HepG2 (cell line): ENCODE data around the gene RASSF10. TPM values are rescaled to one million over a fixed set of nuclear protein-coding genes. Genes with fewer than 3 reads are reported as not detected.

ENCODE experiments used
- CBX5 ChIP-seq: sonication (generic); formaldehyde crosslinking; IDR thresholded peaks from 2 replicates; pipeline ENCODE4 v1.4.0; 2020; ENCODE audit warnings: missing genetic modification reagents, borderline replicate concordance
- ELF1 ChIP-seq: sonication (generic); formaldehyde crosslinking; IDR thresholded peaks from 2 replicates; pipeline ENCODE4 v1.4.0; 2020; ENCODE audit warnings: missing genetic modification reagents
- ELF3 ChIP-seq: IDR thresholded peaks from 2 replicates; pipeline ENCODE4 v1.6.1; 2016; ENCODE audit warnings: missing genetic modification reagents, missing compliant biosample characterization
- ERF ChIP-seq: IDR thresholded peaks from 2 replicates; pipeline ENCODE4 v1.6.1; 2018; ENCODE audit warnings: missing biosample characterization, missing genetic modification reagents
- GATAD2A ChIP-seq: IDR thresholded peaks from 2 replicates; pipeline ENCODE4 v1.6.1; 2016
- IKZF5 ChIP-seq: IDR thresholded peaks from 2 replicates; pipeline ENCODE4 v1.6.1; 2018; ENCODE audit warnings: missing genetic modification reagents, mild to moderate bottlenecking, missing compliant biosample characterization
- JUNB ChIP-seq: sonication (generic); formaldehyde crosslinking; IDR thresholded peaks from 2 replicates; pipeline ENCODE4 v1.8.0; 2022; ENCODE audit warnings: missing genetic modification reagents, mild to moderate bottlenecking, borderline replicate concordance
- KDM2A ChIP-seq: sonication (generic); formaldehyde crosslinking; IDR thresholded peaks from 2 replicates; pipeline ENCODE4 v1.4.0; 2020; ENCODE audit warnings: low read depth, missing genetic modification reagents, borderline replicate concordance
- KMT2B ChIP-seq: IDR thresholded peaks from 2 replicates; pipeline ENCODE4 v1.6.1; 2016; ENCODE audit warnings: missing genetic modification reagents, missing compliant biosample characterization
- MEIS1 ChIP-seq: sonication (generic); formaldehyde crosslinking; IDR thresholded peaks from 2 replicates; pipeline ENCODE4 v1.9.0; 2021; ENCODE audit warnings: mild to moderate bottlenecking, missing genetic modification reagents, moderate library complexity, borderline replicate concordance
- MXD3 ChIP-seq: IDR thresholded peaks from 2 replicates; pipeline ENCODE4 v1.6.1; 2016; ENCODE audit warnings: mild to moderate bottlenecking, missing biosample characterization, missing genetic modification reagents
- MYC ChIP-seq: sonication (generic); formaldehyde crosslinking; IDR thresholded peaks from 2 replicates; pipeline ENCODE4 v1.9.0; 2021; ENCODE audit warnings: missing genetic modification reagents, borderline replicate concordance
- NR2F2 ChIP-seq: IDR thresholded peaks from 2 replicates; pipeline ENCODE4 v1.6.1; 2012; ENCODE audit warnings: low read depth, inconsistent platforms, borderline replicate concordance
- PHF8 ChIP-seq: sonication (generic); formaldehyde crosslinking; IDR thresholded peaks from 2 replicates; pipeline ENCODE4 v1.5.0; 2020; ENCODE audit warnings: missing genetic modification reagents
- PTBP1 ChIP-seq: fragments of 200-400 bp; formaldehyde crosslinking; IDR thresholded peaks from 2 replicates; pipeline ENCODE4 v1.6.1; 2018; ENCODE audit warnings: low read length, low read depth; ENCODE audit not compliant: poor library complexity, severe bottlenecking
- RXRB ChIP-seq: IDR thresholded peaks from 2 replicates; pipeline ENCODE4 v1.6.1; 2016; ENCODE audit warnings: borderline replicate concordance, missing genetic modification reagents, missing compliant biosample characterization
- SAP130 ChIP-seq: IDR thresholded peaks from 2 replicates; pipeline ENCODE4 v1.6.1; 2016; ENCODE audit warnings: low read depth
- SRSF4 ChIP-seq: fragments of 200-400 bp; formaldehyde crosslinking; IDR thresholded peaks from one replicate; pipeline ENCODE4 v1.6.1; 2018; ENCODE audit warnings: mild to moderate bottlenecking, low read depth, low read length, moderate library complexity; ENCODE audit not compliant: poor library complexity, severe bottlenecking
- SRY ChIP-seq: sonication (generic); formaldehyde crosslinking; IDR thresholded peaks from 2 replicates; pipeline ENCODE4 v1.8.0; 2022; ENCODE audit warnings: mild to moderate bottlenecking, missing genetic modification reagents
- STAG1 ChIP-seq: sonication (generic); formaldehyde crosslinking; IDR thresholded peaks from 2 replicates; pipeline ENCODE4 v1.4.0; 2020; ENCODE audit warnings: missing genetic modification reagents
- SUZ12 ChIP-seq: fragments of 150-350 bp; IDR thresholded peaks from 2 replicates; pipeline ENCODE4 v1.6.1; 2014; ENCODE audit warnings: low read depth, low read length
- TBL1XR1 ChIP-seq: fragments of 150-350 bp; IDR thresholded peaks from 2 replicates; pipeline ENCODE4 v1.6.1; 2014; ENCODE audit warnings: borderline replicate concordance, low read length; ENCODE audit not compliant: partially characterized antibody
- ZBTB3 ChIP-seq: sonication (generic); formaldehyde crosslinking; IDR thresholded peaks from 2 replicates; pipeline ENCODE4 v1.4.0; 2020; ENCODE audit warnings: low read depth, mild to moderate bottlenecking, moderate library complexity, missing genetic modification reagents, borderline replicate concordance
- ZMYM4 ChIP-seq: sonication (generic); formaldehyde crosslinking; IDR thresholded peaks from 2 replicates; pipeline ENCODE4 v1.8.1; 2023; ENCODE audit warnings: mild to moderate bottlenecking, missing genetic modification reagents
- ZNF143 ChIP-seq: sonication (generic); formaldehyde crosslinking; IDR thresholded peaks from 2 replicates; pipeline ENCODE4 v1.4.0; 2020; ENCODE audit warnings: missing genetic modification reagents
- ZNF251 ChIP-seq: sonication (generic); formaldehyde crosslinking; IDR thresholded peaks from 2 replicates; pipeline ENCODE4 v1.9.0; 2021; ENCODE audit warnings: mild to moderate bottlenecking, missing genetic modification reagents
- ZNF260 ChIP-seq: sonication (generic); formaldehyde crosslinking; IDR thresholded peaks from 2 replicates; pipeline ENCODE4 v1.4.0; 2020; ENCODE audit warnings: missing genetic modification reagents, low read depth, mild to moderate bottlenecking, borderline replicate concordance
- ZNF329 ChIP-seq: sonication (generic); formaldehyde crosslinking; IDR thresholded peaks from 2 replicates; pipeline ENCODE4 v1.9.0; 2021; ENCODE audit warnings: low read depth, mild to moderate bottlenecking, missing genetic modification reagents
- ZNF580 ChIP-seq: IDR thresholded peaks from 2 replicates; pipeline ENCODE4 v1.6.1; 2016; ENCODE audit warnings: low read depth, borderline replicate concordance
- ZZZ3 ChIP-seq: sonication (generic); formaldehyde crosslinking; IDR thresholded peaks from 2 replicates; pipeline ENCODE4 v1.4.0; 2020; ENCODE audit warnings: missing genetic modification reagents, mild to moderate bottlenecking, borderline replicate concordance
- polyA plus RNA-seq, 8 experiments: library from polyadenylated mRNA; depleted of rRNA in 3 of 8; stranded (reverse) in 7 of 8; unstranded in 1 of 8; fragments of >200 nt; fragmentation: Illumina TruSeq in 4 of 8; extraction: Trizol in 4 of 8; gene quantifications; 2 replicates each; pipeline versions ENCODE4 v1.2.1 to v1.2.3, GENCODE V29; 2011 to 2016; ENCODE audit warnings: low read depth in 4 of 8, missing spikeins in 1 of 8, mixed read lengths in 1 of 8; ENCODE audit not compliant: insufficient read depth in 1 of 8
- total RNA-seq, 5 experiments: library from RNA; depleted of rRNA; stranded (reverse); fragments of >200 nt; fragmentation: Illumina TruSeq; extraction: Trizol; gene quantifications; 2 replicates each; pipeline ENCODE4 v1.2.3, GENCODE V29; 2016; ENCODE audit warnings: low read depth in 1 of 5

The RASSF10 gene
- total and polyA plus RNA-seq, 2 of the 13 experiments (the other 11 are each of a cell fraction or from before 2014, with no cell fraction given) = not detected

GRCh38 chr11:12963792-12964536 lies 45.2 kb upstream of the RASSF10 start (continued):
- TF ChIP-seq ZNF251 (CRISPR knock-in tag) = no peak
- TF ChIP-seq NR2F2 = peak; percentile 23; the same call in 1 of the 2 replicates
- peak; percentile 37; the same call in 1 of the 2 replicates for TF ChIP-seq ELF1 (CRISPR knock-in tag)
- no peak for TF ChIP-seq SRSF4
- no peak for TF ChIP-seq MEIS1 (CRISPR knock-in tag)
- TF ChIP-seq MXD3 (CRISPR knock-in tag) = no peak
- no peak for TF ChIP-seq ZNF143 (CRISPR knock-in tag)
- peak; percentile 50; the same call in 1 of the 2 replicates for TF ChIP-seq CBX5
- peak; percentile 38; the same call in 1 of the 2 replicates for TF ChIP-seq GATAD2A
- TF ChIP-seq PTBP1 = no peak
- TF ChIP-seq JUNB (CRISPR knock-in tag) = no peak
- TF ChIP-seq ZNF329 (CRISPR knock-in tag) = no peak
- TF ChIP-seq ELF3 (CRISPR knock-in tag) = 0 out of 2 replicates have a peak, but pooled peaks have one; percentile 17
- TF ChIP-seq SRY (CRISPR knock-in tag) = no peak
- TF ChIP-seq SAP130 (CRISPR knock-in tag) = peak; percentile 11; the same call in 1 of the 2 replicates
- peak; percentile 48; the same call in 1 of the 2 replicates for TF ChIP-seq KDM2A (CRISPR knock-in tag)
- TF ChIP-seq IKZF5 (CRISPR knock-in tag) = 0 out of 2 replicates have a peak, but pooled peaks have one; percentile 30
- TF ChIP-seq ZMYM4 (CRISPR knock-in tag) = 0 out of 2 replicates have a peak, but pooled peaks have one; percentile 16
- TF ChIP-seq STAG1 = peak; percentile 98
- 0 out of 2 replicates have a peak, but pooled peaks have one; percentile 21 for TF ChIP-seq RXRB
- TF ChIP-seq MYC (CRISPR knock-in tag) = peak; percentile 29; the same call in 1 of the 2 replicates
- 0 out of 2 replicates have a peak, but pooled peaks have one; percentile 54 for TF ChIP-seq ZNF580 (CRISPR knock-in tag)
- TF ChIP-seq ZBTB3 (CRISPR knock-in tag) = no peak
- no peak for TF ChIP-seq ZZZ3
- peak; percentile 38; the same call in 1 of the 2 replicates for TF ChIP-seq ERF (CRISPR knock-in tag)
- no peak for TF ChIP-seq KMT2B (CRISPR knock-in tag)
- TF ChIP-seq TBL1XR1 = no peak
- TF ChIP-seq PHF8 (CRISPR knock-in tag) = peak; percentile 39; the same call in 1 of the 2 replicates
- TF ChIP-seq SUZ12 = no peak
- TF ChIP-seq ZNF260 = no peak
